GM23338 (cell line): ENCODE results near the gene MAST4. TPM values are rescaled to one million over a fixed set of nuclear protein-coding genes. Genes with fewer than 3 reads are reported as not detected.

ENCODE experiments used
- ATAC-seq: fragments of 200-7000 bp; cut with Tn5 transposase; 3 replicates; pipeline ENCODE4 v1.9.1; 2020
- DNase-seq: peaks from one replicate; pipeline ENCODE4 v3.0.0-alpha.2; 2015; ENCODE audit warnings: low spot score
- H2AFZ ChIP-seq: fragments of 200-600 bp; sonication (generic); 2 replicates; pipeline ENCODE4 v1.8.0; 2016; ENCODE audit warnings: antibody characterized with exemption, mild to moderate bottlenecking, moderate library complexity
- H3F3A ChIP-seq: fragments of 200-600 bp; sonication (generic); replicated peaks from 2 replicates; pipeline ENCODE4 v1.8.0; 2017; ENCODE audit warnings: antibody characterized with exemption, mixed run types, low read depth
- H3K27ac ChIP-seq: fragments of 200-600 bp; sonication (generic); 2 replicates; pipeline ENCODE4 v1.6.1; 2016; ENCODE audit warnings: low read depth
- H3K27me3 ChIP-seq: fragments of 200-600 bp; sonication (generic); 2 replicates; pipeline ENCODE4 v1.8.0; 2016; ENCODE audit warnings: mild to moderate bottlenecking, mixed run types, moderate library complexity; ENCODE audit not compliant: insufficient read depth
- H3K36me3 ChIP-seq: fragments of 200-600 bp; sonication (generic); 2 replicates; pipeline ENCODE4 v1.8.0; 2016; ENCODE audit warnings: mild to moderate bottlenecking; ENCODE audit not compliant: insufficient read depth
- H3K4me1 ChIP-seq: fragments of 200-600 bp; sonication (generic); 2 replicates; pipeline ENCODE4 v1.8.0; 2016; ENCODE audit warnings: mild to moderate bottlenecking, moderate library complexity; ENCODE audit not compliant: insufficient read depth
- H3K4me2 ChIP-seq: fragments of 200-600 bp; sonication (generic); 2 replicates; pipeline ENCODE4 v1.7.1; 2017; ENCODE audit warnings: mixed run types
- H3K4me3 ChIP-seq: fragments of 200-600 bp; sonication (generic); 2 replicates; pipeline ENCODE4 v1.6.1; 2016; ENCODE audit warnings: mixed run types
- H3K79me2 ChIP-seq: fragments of 200-600 bp; sonication (generic); replicated peaks from 2 replicates; pipeline ENCODE4 v1.8.0; 2017; ENCODE audit warnings: mild to moderate bottlenecking; ENCODE audit not compliant: insufficient read depth
- H3K9me2 ChIP-seq: fragments of 200-600 bp; sonication (generic); 2 replicates; pipeline ENCODE4 v1.8.0; 2017; ENCODE audit not compliant: insufficient read depth
- H4K20me1 ChIP-seq: fragments of 200-600 bp; sonication (generic); replicated peaks from 2 replicates; pipeline ENCODE4 v1.8.0; 2017; ENCODE audit warnings: mild to moderate bottlenecking; ENCODE audit not compliant: insufficient read depth
- H3K27ac Mint-ChIP-seq: 2 replicates; pipeline ENCODE4 v1.8.0; 2020; ENCODE audit warnings: inconsistent platforms, mild to moderate bottlenecking, moderate library complexity, mixed read lengths
- H3K27me3 Mint-ChIP-seq: 3 replicates; pipeline ENCODE4 v1.8.0; 2022; ENCODE audit warnings: low read depth, mild to moderate bottlenecking, moderate library complexity, mixed read lengths, inconsistent platforms; ENCODE audit not compliant: insufficient read depth, poor library complexity
- H3K36me3 Mint-ChIP-seq: 3 replicates; pipeline ENCODE4 v1.8.0; 2021; ENCODE audit warnings: low read depth, mild to moderate bottlenecking, inconsistent platforms, moderate library complexity, mixed read lengths
- H3K4me1 Mint-ChIP-seq: 3 replicates; pipeline ENCODE4 v1.8.0; 2020; ENCODE audit warnings: mild to moderate bottlenecking, inconsistent platforms, mixed read lengths
- H3K4me3 Mint-ChIP-seq: 3 replicates; pipeline ENCODE4 v1.8.0; 2021; ENCODE audit warnings: moderate library complexity, mild to moderate bottlenecking, inconsistent platforms, mixed read lengths
- H3K9me3 Mint-ChIP-seq: 3 replicates; pipeline ENCODE4 v1.8.0; 2020; ENCODE audit warnings: moderate library complexity, mild to moderate bottlenecking, inconsistent platforms, mixed read lengths
- CTCF ChIP-seq, 2 experiments: fragments of 200-600 bp in 1 of 2; sonication (generic) in 1 of 2; conservative IDR thresholded peaks; 2 replicates each; pipeline versions ENCODE4 v1.5.1 to v1.6.1; 2016 to 2017; ENCODE audit warnings: antibody characterized with exemption in 2 of 2, low read depth in 2 of 2, mild to moderate bottlenecking in 2 of 2, moderate library complexity in 1 of 2
- ETS1 ChIP-seq: IDR thresholded peaks from 2 replicates; pipeline ENCODE4 v1.6.1; 2016; ENCODE audit warnings: antibody characterized with exemption
- JUNB ChIP-seq: IDR thresholded peaks from one replicate; pipeline ENCODE4 v1.6.1; 2016; ENCODE audit warnings: antibody characterized with exemption; ENCODE audit not compliant: unreplicated experiment
- NANOG ChIP-seq: IDR thresholded peaks from 2 replicates; pipeline ENCODE4 v1.6.1; 2016; ENCODE audit warnings: antibody characterized with exemption, borderline replicate concordance
- POLR2AphosphoS5 ChIP-seq: IDR thresholded peaks from 2 replicates; pipeline ENCODE4 v1.6.1; 2016; ENCODE audit warnings: antibody characterized with exemption, low read depth
- REST ChIP-seq: IDR thresholded peaks from one replicate; pipeline ENCODE4 v1.6.1; 2018; ENCODE audit warnings: antibody characterized with exemption; ENCODE audit not compliant: unreplicated experiment
- STAT1 ChIP-seq: IDR thresholded peaks from one replicate; pipeline ENCODE4 v1.6.1; 2016; ENCODE audit warnings: antibody characterized with exemption; ENCODE audit not compliant: unreplicated experiment
- ZNF462 ChIP-seq: fragments of 250-450 bp; sonication (Bioruptor Pico); IDR thresholded peaks from 2 replicates; pipeline ENCODE4 v1.5.0; 2020; ENCODE audit warnings: mild to moderate bottlenecking, moderate library complexity
- polyA plus RNA-seq: library from polyadenylated mRNA; unstranded; fragments of >200 nt; fragmentation: Nextera tagmentation; extraction: Ambion mirVana; gene quantifications from 2 replicates; pipeline ENCODE4 v1.2.1, GENCODE V29; 2016
- total RNA-seq: library from RNA; depleted of rRNA; stranded (reverse); fragments of >200 nt; shearing (Covaris generic); gene quantifications from 2 replicates; pipeline ENCODE4 v1.2.3, GENCODE V29; 2014

MAST4 gene
- total and polyA plus RNA-seq, 2 experiments from 2014 or later: 3.6 to 8.5 TPM

GRCh38 chr5:66933066-66933465 lies 336.9 kb downstream of the MAST4 start:
- no peak overlapping the region for H3K4me3 ChIP-seq
- no peaks in the 10 kb centered on the region for H3K9me3 Mint-ChIP-seq
- no peaks in the 10 kb centered on the region for H3K79me2 ChIP-seq
- no peaks in the 10 kb centered on the region for H3K36me3 ChIP-seq
- DNase-seq: no peak
- no peaks in the 10 kb centered on the region for H3F3A ChIP-seq
- ATAC-seq: no peak
- no peak for TF ChIP-seq JUNB
- TF ChIP-seq POLR2AphosphoS5: no peak
- TF ChIP-seq ETS1: no peak
- TF ChIP-seq CTCF (conservative IDR thresholded peaks at IDR 0.05; ENCODE audit: low read depth in 2 of 2): no peak
- no peak for TF ChIP-seq REST
- TF ChIP-seq STAT1: no peak
- TF ChIP-seq ZNF462 (CRISPR knock-in tag): no peak
- no peak for TF ChIP-seq NANOG
- H3K9me2 ChIP-seq: 0 out of 2 replicates have a peak, but pooled peaks cover 6% of the 10 kb centered on the region
- no peak overlapping the region for H3K27ac ChIP-seq
- H3K27ac Mint-ChIP-seq: no peak overlapping the region
- H3K4me1 ChIP-seq: peaks cover 6% of the 10 kb centered on the region; the same call in 1 of the 2 replicates
- H3K4me2 ChIP-seq: no peak overlapping the region
- H3K27me3 Mint-ChIP-seq: peaks cover 2% of the 10 kb centered on the region
- H3K4me1 Mint-ChIP-seq: peaks cover 7% of the 10 kb centered on the region; the same call in 2 of the 3 replicates
- H2AFZ ChIP-seq: no peak overlapping the region
- H3K4me3 Mint-ChIP-seq: no peak overlapping the region
- no peaks in the 10 kb centered on the region for H3K36me3 Mint-ChIP-seq
- H4K20me1 ChIP-seq: no peaks in the 10 kb centered on the region
- H3K27me3 ChIP-seq: no peaks in the 10 kb centered on the region
